GM21528 (cell line): Measurements from ENCODE around the gene PLCH1.
"Not testable (repeated sequence)": the region's sequence is repeated elsewhere in the genome, so short reads cannot be mapped to it uniquely, and the experiment has no call there.

Experiments
- ATAC-seq: cut with Tn5 transposase; IDR thresholded peaks from one replicate; pipeline ENCODE4 v1.9.1; 2021; ENCODE audit warnings: mild to moderate bottlenecking, moderate library complexity; ENCODE audit not compliant: unreplicated experiment, low FRiP score

PLCH1 gene

DNA sequence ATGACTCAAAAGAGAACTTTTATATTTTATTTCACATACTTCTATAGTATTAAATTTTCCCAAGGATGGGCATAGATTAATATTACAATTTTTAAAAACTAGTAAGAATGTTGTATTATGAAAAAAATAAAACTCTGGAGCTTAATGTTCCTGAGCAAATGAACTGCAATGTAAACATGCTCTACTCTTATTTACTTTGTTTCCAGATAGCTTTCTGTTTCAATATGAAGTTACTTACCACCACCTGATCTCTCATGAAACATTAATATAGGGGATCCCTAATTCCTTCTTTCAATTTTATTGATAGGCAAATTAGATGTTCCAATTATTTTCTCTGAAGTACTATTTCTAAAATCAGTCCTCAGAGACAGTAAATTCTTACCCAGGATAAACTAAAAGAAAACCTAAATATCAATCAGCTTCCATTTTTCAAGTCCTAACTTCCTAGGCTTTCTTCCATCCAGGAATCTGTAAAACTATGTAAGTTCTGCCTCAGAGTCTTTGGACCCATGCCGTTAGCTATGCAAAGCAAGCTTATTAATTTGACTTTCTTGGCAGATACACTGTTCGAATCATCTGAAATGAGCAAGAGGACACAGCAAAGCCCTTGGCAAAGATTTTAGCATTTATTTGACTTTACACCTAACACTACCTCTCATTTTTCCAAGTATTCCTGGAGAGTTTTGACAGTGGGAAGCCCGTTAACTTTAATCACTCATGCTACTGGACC is 93.2 kb downstream of the PLCH1 start:
- ATAC-seq, result no peak

DNA sequence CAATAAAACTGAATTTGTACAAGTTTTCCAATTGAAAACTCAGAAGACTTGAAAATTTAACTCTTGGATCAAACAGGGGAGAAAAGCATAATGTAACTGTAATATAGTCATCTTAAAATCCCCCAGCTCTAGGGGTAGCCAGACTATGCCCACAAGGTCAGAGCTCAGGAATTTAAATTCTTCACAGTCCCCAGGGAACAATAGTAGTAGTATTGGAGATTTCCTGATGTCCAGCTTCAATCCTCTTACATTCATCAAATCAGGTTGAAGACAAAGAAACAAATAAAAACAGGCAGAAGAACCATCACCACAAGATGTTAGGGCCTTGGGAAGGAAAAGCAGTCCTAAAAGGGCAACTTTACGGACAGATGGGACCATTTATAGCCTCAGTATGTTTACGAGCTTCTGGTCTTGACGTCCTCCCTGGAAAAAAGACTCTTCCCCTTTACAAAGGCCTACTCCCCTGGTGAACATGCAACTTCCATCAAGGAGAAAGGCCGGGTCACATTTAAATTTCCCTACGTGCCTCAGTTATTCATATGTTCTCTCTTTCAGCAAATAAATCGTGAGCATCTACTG is 96.8 kb downstream of the PLCH1 start:
- ATAC-seq, result no peak

DNA sequence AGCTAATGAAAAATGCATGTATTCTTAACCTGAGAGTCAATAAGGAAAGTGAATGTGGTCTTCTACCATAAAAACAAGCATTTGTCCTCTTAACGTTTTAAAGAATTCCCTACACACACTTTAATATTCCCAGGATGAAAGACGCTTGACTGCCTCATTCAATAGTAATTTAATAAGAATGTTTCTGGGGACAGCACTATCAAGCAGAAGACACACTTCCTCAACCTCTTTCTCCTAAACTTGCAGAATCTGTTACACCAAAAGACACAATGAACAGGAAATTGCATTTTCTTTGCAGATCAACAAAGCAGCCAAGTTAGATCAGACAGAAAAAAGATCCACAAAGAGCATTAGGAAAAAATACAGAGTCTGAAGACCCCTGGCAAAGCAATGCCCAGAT is 97.7 kb downstream of the PLCH1 start:
- no peak for ATAC-seq

DNA sequence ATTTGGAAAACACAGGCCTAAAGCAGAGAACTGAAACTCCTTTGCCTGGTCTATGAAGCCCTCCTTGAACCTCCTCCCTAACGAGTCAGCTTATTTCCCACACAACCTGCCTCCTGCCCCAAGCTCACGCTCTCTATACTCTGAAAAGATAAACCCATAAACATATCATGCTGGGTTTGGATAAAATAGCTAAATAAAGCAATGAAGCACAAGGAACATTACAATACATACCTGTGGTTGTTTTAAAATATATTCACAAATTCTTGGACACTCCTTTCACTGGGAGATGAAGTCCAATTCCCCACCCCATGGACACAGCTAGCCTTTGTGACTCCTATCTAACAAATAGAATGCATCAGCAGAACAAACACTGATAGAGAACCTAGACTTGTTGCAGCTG is 98.2 kb downstream of the PLCH1 start:
- no peak for ATAC-seq

DNA sequence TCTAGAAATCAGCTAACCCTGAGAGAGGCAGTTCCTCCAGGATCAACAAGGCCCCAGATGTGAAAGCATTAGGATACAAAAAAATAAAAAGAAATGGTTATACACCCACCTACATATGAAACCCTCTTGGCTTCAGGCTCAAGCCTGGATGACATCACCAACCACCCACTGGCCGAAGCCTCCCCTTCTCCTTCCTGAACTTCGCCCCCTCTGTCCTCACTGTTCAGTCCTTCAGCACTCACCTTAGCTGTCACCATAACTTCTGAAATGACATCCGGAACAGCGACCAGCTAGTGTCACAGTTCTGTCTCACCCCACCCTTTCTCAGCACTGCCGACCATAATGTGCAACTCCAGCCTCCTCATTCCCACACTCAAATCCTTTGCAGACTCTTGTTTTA is 98.7 kb downstream of the PLCH1 start:
- no peak for ATAC-seq

DNA sequence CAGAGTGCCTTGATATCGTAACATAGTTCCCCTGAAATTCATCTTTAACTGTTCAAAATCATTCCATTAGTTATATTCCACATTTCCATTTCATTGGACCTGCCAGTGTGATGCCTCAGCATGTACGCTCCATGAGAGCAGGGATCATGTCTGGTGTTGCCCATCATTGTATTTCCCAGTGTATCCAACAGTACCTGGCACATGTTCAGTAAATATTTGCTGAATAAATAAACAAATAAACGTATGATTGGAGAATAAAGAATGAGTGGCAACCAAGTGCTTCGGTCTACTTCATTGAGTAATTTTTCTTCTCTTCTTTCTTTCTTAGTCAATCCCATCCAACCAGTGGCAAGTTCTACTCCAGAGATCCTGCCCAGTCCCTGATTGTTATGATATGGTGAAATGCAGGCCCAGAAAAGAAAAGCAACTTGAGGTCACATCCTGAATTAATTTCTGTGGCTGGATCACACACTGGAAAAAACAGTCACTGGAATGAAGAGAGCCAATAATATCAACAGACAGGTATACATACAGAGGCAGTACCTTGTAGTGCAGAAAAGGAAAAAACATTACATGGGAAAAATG is 101.2 kb downstream of the PLCH1 start:
- no peak for ATAC-seq

DNA sequence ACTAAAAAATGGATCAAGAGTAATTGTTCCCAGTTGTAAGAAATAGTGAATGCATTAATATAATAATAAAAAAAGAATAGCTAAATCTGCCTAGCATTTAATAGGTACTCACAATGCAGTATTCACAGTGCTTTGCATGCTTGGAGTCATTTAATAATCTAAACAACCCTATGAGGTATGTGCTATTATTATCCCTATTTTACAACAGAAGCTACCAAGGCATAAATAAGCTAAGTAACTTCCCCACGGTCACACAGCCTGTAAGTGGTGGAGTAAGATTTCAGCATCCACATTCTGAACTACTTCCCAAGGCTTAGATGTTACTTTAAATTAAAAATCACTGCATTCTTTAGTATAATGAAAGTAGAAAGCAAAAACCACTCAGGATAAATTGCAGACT is 102.9 kb downstream of the PLCH1 start:
- no peak for ATAC-seq

DNA sequence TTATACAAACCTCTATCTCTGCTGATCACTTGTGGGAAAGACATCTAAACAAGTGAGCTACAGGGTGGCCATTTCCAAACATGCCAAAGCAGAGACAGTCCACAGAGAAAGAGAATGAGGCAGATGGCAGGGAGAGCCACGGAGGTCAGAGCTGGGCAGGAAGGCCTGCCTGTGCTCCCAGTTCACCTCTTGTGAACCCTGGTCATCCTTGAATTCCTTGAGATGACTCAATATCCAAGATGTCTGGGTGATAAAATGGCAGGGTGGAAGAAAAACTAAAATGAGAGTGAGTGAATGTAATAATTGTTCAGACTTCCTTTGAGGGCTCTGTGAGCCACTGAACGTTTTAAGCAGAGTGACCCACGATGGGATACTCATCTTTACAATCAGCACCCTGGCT is 104.8 kb downstream of the PLCH1 start:
- no peak for ATAC-seq

DNA sequence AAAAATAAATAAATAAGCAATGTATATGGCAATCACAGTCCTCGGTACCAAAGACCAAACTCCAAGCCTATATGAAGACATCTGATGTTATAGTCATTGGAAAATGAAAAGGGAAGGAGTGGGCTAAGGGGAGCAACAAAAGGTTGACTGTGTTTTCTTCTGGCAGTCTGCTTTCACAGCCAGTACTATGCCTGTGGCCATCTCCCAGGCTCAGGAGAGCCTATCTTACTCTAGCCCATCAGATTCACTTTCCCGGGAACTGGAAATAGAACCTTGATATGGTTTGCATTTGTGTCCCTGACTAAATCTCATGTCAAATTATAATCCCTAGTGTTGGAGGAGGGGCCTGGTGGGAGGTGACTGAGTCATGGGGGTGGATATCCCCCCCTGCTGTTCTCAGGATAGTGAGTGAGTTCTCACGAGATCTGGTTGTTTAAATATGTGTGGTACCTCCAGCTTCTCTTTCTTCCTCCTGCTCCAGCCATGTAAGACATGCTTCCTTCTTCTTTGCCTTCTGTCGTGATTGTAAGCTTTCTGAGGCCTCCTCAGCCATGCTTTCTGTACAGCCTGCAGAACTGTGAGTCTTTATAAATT is 105.3 kb downstream of the PLCH1 start:
- ATAC-seq, result no peak

DNA sequence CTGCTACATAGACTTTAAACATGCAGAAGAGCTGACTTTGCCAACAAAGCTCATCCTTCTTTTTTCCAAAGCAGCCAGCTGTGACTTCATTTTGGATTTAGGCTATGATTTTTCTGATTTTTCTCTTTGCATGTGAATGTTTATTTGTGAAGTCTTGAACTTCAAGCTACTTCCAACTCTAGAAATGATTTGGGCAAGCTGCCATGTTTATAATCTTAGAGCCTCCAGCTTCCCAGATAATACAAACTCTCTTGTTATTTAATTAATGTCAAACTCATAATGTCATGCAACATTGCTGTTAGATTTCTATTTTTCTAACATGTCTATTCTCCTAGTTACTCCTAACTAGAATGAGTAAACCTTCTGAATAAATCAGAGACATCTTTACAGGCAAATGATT is 106.4 kb downstream of the PLCH1 start:
- ATAC-seq, result not testable (repeated sequence)

DNA sequence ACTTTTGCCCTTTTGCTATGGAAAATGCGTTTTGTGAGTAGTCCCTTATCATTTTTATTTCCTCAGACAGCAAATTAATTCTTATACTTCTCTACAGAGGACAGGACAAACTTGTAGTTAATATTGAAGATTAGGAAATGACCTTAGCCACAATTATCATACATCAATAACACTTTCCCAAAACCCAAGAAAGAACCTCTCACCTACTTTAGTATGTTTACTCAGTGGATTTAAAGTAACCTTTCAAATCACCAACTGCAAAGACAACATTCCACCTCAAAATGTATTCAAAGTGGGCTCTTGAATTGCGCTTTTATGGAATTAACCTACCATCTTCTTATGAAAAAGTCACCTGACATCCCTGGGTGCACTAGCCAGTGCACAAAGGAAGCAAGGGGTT is 107.3 kb downstream of the PLCH1 start:
- no peak for ATAC-seq

DNA sequence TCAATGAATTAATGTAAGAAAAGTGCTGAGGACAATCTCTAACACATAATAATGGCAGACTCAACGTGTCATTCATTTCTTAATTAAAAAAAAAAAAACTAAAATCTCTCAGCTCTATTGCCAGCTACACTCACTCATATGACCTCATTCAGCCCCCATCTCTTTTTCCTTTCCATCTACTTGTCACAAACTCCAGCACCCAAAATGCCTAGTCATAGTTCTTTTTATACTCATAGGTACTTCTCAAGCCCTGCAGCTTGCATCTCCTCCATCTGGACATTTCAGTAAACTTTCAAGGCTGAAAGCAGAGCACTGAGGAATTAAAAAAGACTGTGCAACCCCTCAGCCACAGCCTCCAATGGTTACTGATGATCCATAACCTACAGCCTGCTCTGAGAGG is 109.8 kb downstream of the PLCH1 start:
- no peak for ATAC-seq

DNA sequence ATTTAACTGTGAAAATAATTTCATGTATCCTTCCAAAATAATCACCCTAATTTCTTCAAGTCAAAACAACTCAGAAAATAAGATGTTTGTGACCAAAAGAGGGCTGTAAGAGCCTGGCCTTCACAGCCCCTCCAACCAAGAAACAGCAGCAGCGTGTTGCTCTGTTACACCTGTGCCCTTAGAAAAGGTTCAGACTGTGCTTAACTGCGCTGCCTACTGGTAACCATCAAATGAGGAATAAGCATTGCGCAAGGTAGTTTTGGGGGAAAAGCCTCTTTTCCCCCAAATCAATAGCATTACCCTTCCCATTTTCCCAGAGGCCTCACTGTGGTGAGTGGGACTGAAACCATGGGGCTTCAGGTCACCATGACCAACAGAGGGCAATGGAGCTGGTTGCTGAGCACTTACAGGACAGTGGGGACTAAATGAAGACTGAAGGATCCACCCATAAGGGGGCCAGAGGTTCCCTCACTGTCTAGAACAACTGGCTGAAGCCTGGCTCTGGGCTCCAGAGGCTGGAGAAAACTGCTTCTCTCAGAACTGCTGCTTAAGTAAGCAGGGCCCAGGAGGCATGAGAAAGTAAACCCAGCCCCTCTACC is 110.7 kb downstream of the PLCH1 start:
- ATAC-seq, result no peak

DNA sequence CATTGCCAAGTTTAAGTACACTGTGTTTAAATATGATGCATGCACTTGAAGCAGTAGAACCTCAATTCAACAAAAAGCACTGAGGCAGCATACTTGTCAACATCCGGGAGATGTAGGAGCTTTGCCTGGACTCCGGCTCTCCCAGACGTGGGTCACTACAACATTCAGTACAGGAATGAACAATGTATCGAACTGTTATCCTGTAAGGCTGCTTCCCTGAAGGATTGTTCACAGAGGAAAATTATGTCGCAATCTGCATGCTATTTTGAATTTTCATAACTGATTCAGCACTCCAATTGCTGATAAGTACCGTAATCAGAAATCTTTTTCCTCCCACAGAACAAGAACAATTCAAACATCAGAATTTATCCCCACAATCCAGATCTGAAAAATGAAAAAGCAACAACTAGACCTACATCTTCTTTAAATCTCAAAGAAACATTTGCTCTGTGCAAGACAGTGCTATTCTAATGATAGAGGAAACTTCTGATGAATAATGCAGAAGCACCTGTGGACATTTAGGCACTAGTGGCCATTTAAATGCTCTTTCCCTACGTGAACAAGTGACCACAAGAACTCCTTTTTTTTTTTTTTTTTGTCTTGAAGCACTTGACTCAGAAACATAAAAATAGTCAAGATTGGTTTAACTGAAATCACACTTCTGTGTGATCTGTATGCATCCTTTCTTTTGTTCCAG is 113.4 kb downstream of the PLCH1 start:
- ATAC-seq, result no peak

DNA sequence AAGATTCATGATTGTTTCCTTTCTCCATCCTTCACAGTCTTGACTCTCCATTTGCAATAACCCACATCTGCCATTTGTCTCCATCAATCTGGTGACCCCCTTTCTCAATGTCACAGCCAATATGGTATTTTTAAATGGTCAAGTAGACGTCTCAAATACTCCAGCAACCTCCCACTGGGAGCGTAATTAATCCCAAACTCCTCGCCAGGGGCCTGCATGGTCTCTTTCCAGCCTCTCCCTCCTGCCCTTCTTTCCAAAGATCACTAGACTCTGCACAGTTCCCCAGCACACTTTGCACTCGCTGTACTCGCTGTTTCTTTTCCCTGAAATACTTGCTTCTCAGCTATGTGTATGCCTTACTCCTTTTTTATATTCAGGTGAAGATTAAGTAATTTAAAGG is 115.3 kb downstream of the PLCH1 start:
- no peak for ATAC-seq

DNA sequence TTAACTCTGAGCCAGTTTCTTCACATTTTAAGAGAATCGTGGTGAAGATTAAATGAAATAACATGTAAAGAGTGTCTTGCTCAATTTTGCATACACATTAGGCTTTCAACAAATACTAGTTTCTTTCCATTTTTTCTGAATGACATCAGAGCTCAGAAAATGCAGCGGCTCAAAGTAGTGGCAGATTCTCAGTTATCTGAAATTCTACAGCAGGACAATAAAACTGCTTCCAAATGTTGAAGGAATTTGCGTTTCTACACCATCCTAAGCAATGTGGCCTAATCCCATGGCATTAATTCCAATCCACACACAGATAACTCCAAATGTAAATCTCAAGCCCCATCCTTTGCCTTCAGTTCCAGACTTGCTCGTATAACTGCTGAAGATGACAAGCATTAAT is 115.8 kb downstream of the PLCH1 start:
- ATAC-seq, result no peak

DNA sequence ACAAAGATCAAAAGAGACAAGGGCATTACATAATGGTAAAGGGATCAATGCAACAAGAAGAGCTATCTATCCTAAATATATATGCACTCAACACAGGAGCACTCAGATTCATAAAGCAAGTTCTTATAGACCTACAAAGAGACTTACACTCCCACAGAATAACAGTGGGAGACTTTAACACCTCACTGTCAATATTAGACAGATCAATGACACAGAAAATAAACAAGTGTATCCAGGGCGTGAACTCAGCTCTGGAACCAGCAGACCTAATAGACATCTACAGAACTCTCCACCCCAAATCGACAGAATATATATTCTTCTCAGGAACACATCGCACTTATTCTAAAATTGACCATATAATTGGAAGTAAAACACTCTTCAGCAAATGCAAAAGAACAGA is 122.2 kb downstream of the PLCH1 start:
- ATAC-seq, result not testable (repeated sequence)

DNA sequence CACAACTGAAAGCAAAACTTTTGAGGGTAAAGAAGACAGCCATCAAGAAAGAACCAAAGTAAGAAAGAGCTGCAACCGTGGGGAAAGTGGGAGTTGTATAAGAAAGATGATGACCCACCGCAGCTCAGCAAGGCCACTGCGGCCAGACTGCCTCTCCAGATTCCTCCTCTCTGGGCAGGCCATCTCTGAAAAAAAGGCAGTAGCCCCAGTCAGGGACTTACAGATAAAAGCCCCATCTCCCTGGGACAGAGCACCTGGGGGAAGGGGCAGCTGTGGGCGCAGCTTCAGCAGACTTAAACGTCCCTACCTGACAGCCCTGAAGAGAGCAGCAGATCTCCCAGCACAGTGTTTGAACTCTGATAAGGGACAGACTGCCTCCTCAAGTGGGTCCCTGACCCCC is 124.3 kb downstream of the PLCH1 start:
- ATAC-seq, result not testable (repeated sequence)

DNA sequence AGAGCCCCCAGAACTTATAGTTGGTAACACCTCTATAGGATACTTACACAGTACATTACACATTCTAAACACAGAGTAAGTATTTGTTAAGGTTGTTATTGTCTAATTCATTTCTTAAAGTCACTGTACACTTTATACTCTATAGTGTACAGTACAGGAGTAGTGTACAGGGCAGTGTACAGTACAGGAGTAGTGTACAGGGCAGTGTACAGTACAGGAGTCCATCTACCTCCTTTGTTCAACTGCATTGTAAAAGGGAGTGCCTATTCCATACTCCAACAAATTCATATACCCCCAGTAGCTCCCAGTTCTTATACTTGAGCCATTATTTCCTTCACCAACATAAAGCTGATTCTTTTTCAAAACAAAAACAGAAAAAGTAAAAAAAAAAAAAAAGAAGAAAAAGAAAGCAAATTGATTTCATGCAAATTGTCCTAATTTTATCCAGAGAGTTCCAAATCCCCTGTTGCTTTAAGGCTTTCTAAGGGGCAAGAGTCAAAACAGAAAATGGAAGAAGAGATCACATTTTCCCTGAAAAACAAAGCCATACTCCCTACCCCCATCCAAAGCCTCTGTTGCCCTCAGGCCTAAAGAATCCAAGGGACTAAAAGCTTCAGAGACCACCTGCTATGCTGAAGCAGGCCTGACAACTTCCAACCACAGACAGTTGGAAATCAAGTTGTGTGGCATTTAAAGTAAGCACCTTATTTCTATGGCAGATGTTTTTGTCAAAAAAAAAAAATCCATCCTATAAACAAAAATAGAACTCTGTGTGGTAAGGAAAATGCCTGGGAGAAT is 125.6 kb downstream of the PLCH1 start:
- no peak for ATAC-seq

DNA sequence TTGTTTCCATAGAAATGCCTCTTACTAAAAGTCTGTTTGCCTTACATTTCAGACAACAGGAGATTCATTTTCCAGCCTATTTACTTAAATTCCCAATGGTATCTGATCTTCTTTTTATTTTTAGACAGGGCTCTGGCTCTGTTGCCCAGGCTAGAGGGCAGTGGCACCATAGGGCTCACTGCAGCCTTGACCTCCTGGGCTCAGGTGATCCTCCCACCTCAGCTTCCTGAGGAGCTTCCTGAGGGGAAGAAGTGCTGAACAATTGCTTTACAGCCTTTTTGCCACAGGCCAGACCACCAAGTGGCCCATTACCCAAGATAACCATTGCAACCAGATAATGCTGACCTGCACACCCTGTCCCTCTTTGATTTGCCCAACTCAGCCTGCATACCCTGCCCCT is 126.3 kb downstream of the PLCH1 start:
- no peak for ATAC-seq
